Small intestine (tissue), 7 donors: ENCODE results near the gene SERPINA3. TPM values are rescaled to one million over a fixed set of nuclear protein-coding genes. Genes with fewer than 3 reads are reported as not detected.
A peak's percentile ranks its signal among the peaks of the same experiment; 100 is the strongest.

Experiments used
- DNase-seq, 2 donors: peaks; one replicate each; pipeline versions ENCODE4 v3.0.0 to v3.0.0-alpha.2; 2013
- FAIRE-seq: peaks from 2 replicates; lab custom pipeline; 2012; peaks lifted over from hg19 to GRCh38; lab: Jason Lieb, UNC
- H3K27ac ChIP-seq, 3 donors: one replicate each; pipeline ENCODE4 v1.5.1; 2013; ENCODE audit warnings: low read length in 2 of 3, mild to moderate bottlenecking in 2 of 3, control low read depth in 1 of 3, inconsistent platforms in 1 of 3, low read depth in 1 of 3, moderate library complexity in 1 of 3
- H3K27me3 ChIP-seq, 3 donors: one replicate each; pipeline ENCODE4 v1.6.1; 2013; ENCODE audit warnings: low read length in 3 of 3, inconsistent platforms in 1 of 3; ENCODE audit not compliant: control insufficient read depth in 3 of 3, insufficient read depth in 3 of 3
- H3K36me3 ChIP-seq, 3 donors: one replicate each; pipeline ENCODE4 v1.6.1; 2013; ENCODE audit warnings: low read length in 3 of 3, inconsistent platforms in 1 of 3, low read depth in 1 of 3, mild to moderate bottlenecking in 1 of 3, moderate library complexity in 1 of 3; ENCODE audit not compliant: control insufficient read depth in 3 of 3, insufficient read depth in 2 of 3
- H3K4me1 ChIP-seq, 3 donors: one replicate each; pipeline ENCODE4 v1.6.1; 2013; ENCODE audit warnings: low read length in 2 of 3, inconsistent platforms in 1 of 3, low read depth in 1 of 3, mild to moderate bottlenecking in 1 of 3, moderate library complexity in 1 of 3; ENCODE audit not compliant: control insufficient read depth in 3 of 3, insufficient read depth in 2 of 3
- H3K4me3 ChIP-seq, 3 donors: one replicate each; pipeline ENCODE4 v1.5.1; 2013; ENCODE audit warnings: low read length in 3 of 3, control low read depth in 1 of 3, inconsistent platforms in 1 of 3, low read depth in 1 of 3, mild to moderate bottlenecking in 1 of 3, moderate library complexity in 1 of 3
- H3K9me3 ChIP-seq, 2 donors: one replicate each; pipeline ENCODE4 v1.6.1; 2013; ENCODE audit warnings: low read depth in 1 of 2, low read length in 1 of 2; ENCODE audit not compliant: control insufficient read depth in 2 of 2, insufficient read depth in 1 of 2
- WGBS, 3 donors: extraction: QIAGEN DNeasy Blood & Tissue Kit; methylation state at CpG; one replicate each; pipeline ENCODE4 v1.1.7; 2013; 5-methylcytosine and 5-hydroxymethylcytosine counted together
- polyA plus RNA-seq, 4 donors: library from polyadenylated mRNA; stranded (reverse) in 3 of 4; unstranded in 1 of 4; fragments of 200-250 nt in 3 of 4; fragments of 120-200 nt in 1 of 4; gene quantifications; one replicate each; pipeline versions ENCODE4 v1.2.1 to v1.2.3, GENCODE V29; 2013
- donor health status: healthy with polysubstance abuse.
- donor health status: control.
- donor health status: control.
- donor health status: Bipolar disorder and iron deficiency.
- donor health status: healthy.

SERPINA3 gene
- polyA plus RNA-seq, 4 donors: 0.28 to 178 (median 5.1) TPM

GRCh38 chr14:94591871-94592270, 20.3 kb upstream of the SERPINA3 start:
- H3K9me3 ChIP-seq: no peaks in the 10 kb centered on the region
- FAIRE-seq: no peak

GRCh38 chr14:94592457-94592856, 19.7 kb upstream of the SERPINA3 start:
- DNase-seq (no peak), FAIRE-seq (no peak)
- Histone ChIP-seq H3K4me1 (peaks cover 0 to 35% (median 0%) of the 10 kb centered on the region in 3 donors), H3K4me3 (no peak overlapping the region), H3K36me3 (no peaks in the 10 kb centered on the region), H3K27ac (no peak overlapping the region), H3K27me3 (no peaks in the 10 kb centered on the region), H3K9me3 (no peaks in the 10 kb centered on the region)

More at GRCh38 chr14:94591871-94592270, 20.3 kb upstream of the SERPINA3 start:
- Histone ChIP-seq H3K27ac (no peak overlapping the region), H3K4me1 (peaks cover 0 to 29% (median 0%) of the 10 kb centered on the region in 3 donors), H3K27me3 (no peaks in the 10 kb centered on the region), H3K36me3 (no peaks in the 10 kb centered on the region), H3K4me3 (no peak overlapping the region)
- WGBS, 3 donors: 90 to 93% (median 92%) methylated on average over 8 of the region's 8 CpGs
- DNase-seq: no peak

- peaks cover 0 to 39% (median 0%) of the 10 kb centered on the region in 3 donors for H3K4me1 ChIP-seq
- H3K27me3 ChIP-seq: no peaks in the 10 kb centered on the region
- no peaks in the 10 kb centered on the region for H3K36me3 ChIP-seq
- no peaks in the 10 kb centered on the region for H3K9me3 ChIP-seq
- H3K27ac ChIP-seq: no peak overlapping the region
- no peak overlapping the region for H3K4me3 ChIP-seq
- DNase-seq (no peak), FAIRE-seq (no peak)
- 79 to 92% (median 91%) methylated on average over 3 of the region's 3 CpGs for WGBS, 3 donors
Measured at GRCh38 chr14:94593376-94593748, 18.8 kb upstream of the SERPINA3 start.

- Histone ChIP-seq H3K4me1 (peaks cover 0 to 39% (median 2%) of the 10 kb centered on the region in 3 donors), H3K27ac (peak overlapping the region in 1 of 3 donors; percentile 24)
- DNase-seq: peak in 1 of 2 donors; percentile 81
Measured at GRCh38 chr14:94593749-94594431, 18.3 kb upstream of the SERPINA3 start.

GRCh38 chr14:94594441-94594840, 17.8 kb upstream of the SERPINA3 start:
- Histone ChIP-seq H3K27me3 (no peaks in the 10 kb centered on the region), H3K36me3 (no peaks in the 10 kb centered on the region), H3K9me3 (no peaks in the 10 kb centered on the region), H3K4me3 (no peak overlapping the region), H3K27ac (peak overlapping the region in 1 of 3 donors; percentile 24), H3K4me1 (peaks cover 1 to 43% (median 4%) of the 10 kb centered on the region in 3 donors)
- FAIRE-seq (no peak), DNase-seq (no peak)
- WGBS, 3 donors: 86 to 90% (median 89%) methylated on average over 6 to 7 of the region's 7 CpGs

More at GRCh38 chr14:94593749-94594431, 18.3 kb upstream of the SERPINA3 start:
- no peaks in the 10 kb centered on the region for H3K9me3 ChIP-seq
- H3K36me3 ChIP-seq: no peaks in the 10 kb centered on the region
- H3K27me3 ChIP-seq: no peaks in the 10 kb centered on the region
- H3K4me3 ChIP-seq: no peak overlapping the region
- WGBS, 3 donors: 71 to 77% (median 76%) methylated on average over 4 of the region's 4 CpGs
- FAIRE-seq: no peak

- Histone ChIP-seq H3K4me3 (no peak overlapping the region), H3K4me1 (peaks cover 4 to 58% (median 8%) of the 10 kb centered on the region in 3 donors), H3K27me3 (no peaks in the 10 kb centered on the region), H3K9me3 (no peaks in the 10 kb centered on the region), H3K27ac (no peak overlapping the region), H3K36me3 (no peaks in the 10 kb centered on the region)
- WGBS, 3 donors: 64 to 92% (median 80%) methylated on average over 2 of the region's 2 CpGs
- FAIRE-seq (no peak), DNase-seq (no peak)
Measured at GRCh38 chr14:94595912-94596311, 16.3 kb upstream of the SERPINA3 start.

GRCh38 chr14:94596361-94596760, 15.8 kb upstream of the SERPINA3 start:
- Histone ChIP-seq H3K4me1 (peaks cover 4 to 61% (median 8%) of the 10 kb centered on the region in 3 donors), H3K4me3 (no peak overlapping the region), H3K9me3 (peaks cover 0 to 3% of the 10 kb centered on the region in 2 donors), H3K27me3 (no peaks in the 10 kb centered on the region), H3K27ac (no peak overlapping the region), H3K36me3 (no peaks in the 10 kb centered on the region)
- no peak for DNase-seq
- 86 to 91% (median 86%) methylated on average over 9 of the region's 9 CpGs for WGBS, 3 donors
- FAIRE-seq: no peak

GRCh38 chr14:94597788-94598187, 14.4 kb upstream of the SERPINA3 start:
- Histone ChIP-seq H3K4me1 (peaks cover 4 to 66% (median 8%) of the 10 kb centered on the region in 3 donors), H3K27ac (peak overlapping the region in 2 of 3 donors; percentile 95), H3K9me3 (peaks cover 0 to 5% of the 10 kb centered on the region in 2 donors), H3K27me3 (no peaks in the 10 kb centered on the region), H3K36me3 (no peaks in the 10 kb centered on the region), H3K4me3 (no peak overlapping the region)
- FAIRE-seq (no peak), DNase-seq (no peak)
- WGBS, 3 donors: 67 to 82% (median 79%) methylated on average over 5 of the region's 5 CpGs
